Keratinocyte (primary cell): ENCODE measurements around the gene BRINP3. TPM values are rescaled to one million over a fixed set of nuclear protein-coding genes. Genes with fewer than 3 reads are reported as not detected.

Experiments used
- DNase-seq: peaks from one replicate; pipeline ENCODE4 v3.0.0-alpha.2; 2011; ENCODE audit warnings: low read depth, missing footprints, low spot score
- FAIRE-seq: peaks from 2 replicates; lab custom pipeline; 2011; peaks lifted over from hg19 to GRCh38; lab: Jason Lieb, UNC
- H2AFZ ChIP-seq: 2 replicates; pipeline ENCODE4 v1.6.0; 2012; ENCODE audit warnings: low read length, control low read depth, inconsistent platforms; ENCODE audit not compliant: control insufficient read depth
- H3K27ac ChIP-seq: 2 replicates; pipeline ENCODE4 v1.5.1; 2011; ENCODE audit warnings: low read length; ENCODE audit not compliant: control insufficient read depth, insufficient read depth
- H3K27me3 ChIP-seq: 3 replicates; pipeline ENCODE4 v1.6.0; 2011; ENCODE audit warnings: low read length; ENCODE audit not compliant: control insufficient read depth, insufficient read depth; ENCODE audit errors: extremely low read depth
- H3K36me3 ChIP-seq, 2 experiments: 2 replicates in 1 of 2; 3 replicates in 1 of 2; pipeline ENCODE4 v1.5.1; 2011; ENCODE audit warnings: low read length in 2 of 2, mild to moderate bottlenecking in 1 of 2; ENCODE audit not compliant: control insufficient read depth in 2 of 2, insufficient read depth in 2 of 2; ENCODE audit errors: extremely low read depth in 1 of 2
- H3K4me1 ChIP-seq: 3 replicates; pipeline ENCODE4 v1.5.1; 2011; ENCODE audit warnings: low read length; ENCODE audit not compliant: control insufficient read depth, insufficient read depth; ENCODE audit errors: extremely low read depth
- H3K4me2 ChIP-seq: 3 replicates; pipeline ENCODE4 v1.6.0; 2011; ENCODE audit warnings: low read depth, low read length; ENCODE audit not compliant: control insufficient read depth, insufficient read depth; ENCODE audit errors: extremely low read depth
- H3K4me3 ChIP-seq, 3 experiments: fragments of 200-600 bp in 1 of 3; sonication (generic) in 1 of 3; 2 replicates in 2 of 3; 3 replicates in 1 of 3; pipeline ENCODE4 v1.5.1; 2011 to 2016; ENCODE audit warnings: low read length in 3 of 3, mild to moderate bottlenecking in 3 of 3, control low read depth in 2 of 3, inconsistent platforms in 1 of 3, low read depth in 1 of 3, mixed read lengths in 1 of 3, mixed run types in 1 of 3, moderate library complexity in 1 of 3; ENCODE audit not compliant: control insufficient read depth in 2 of 3, insufficient read depth in 2 of 3; ENCODE audit errors: extremely low read depth in 1 of 3
- H3K79me2 ChIP-seq: 2 replicates; pipeline ENCODE4 v1.6.0; 2012; ENCODE audit warnings: low read length; ENCODE audit not compliant: control insufficient read depth, insufficient read depth
- H3K9ac ChIP-seq: 3 replicates; pipeline ENCODE4 v1.6.0; 2011; ENCODE audit warnings: low read length; ENCODE audit not compliant: control insufficient read depth, insufficient read depth; ENCODE audit errors: extremely low read depth
- H3K9me1 ChIP-seq: 3 replicates; pipeline ENCODE4 v1.6.0; 2011; ENCODE audit warnings: low read length; ENCODE audit not compliant: control insufficient read depth, insufficient read depth; ENCODE audit errors: extremely low read depth
- H3K9me3 ChIP-seq: 2 replicates; pipeline ENCODE4 v1.5.1; 2012; ENCODE audit warnings: low read depth, low read length; ENCODE audit not compliant: control insufficient read depth
- H4K20me1 ChIP-seq: 3 replicates; pipeline ENCODE4 v1.6.0; 2011; ENCODE audit warnings: low read length; ENCODE audit not compliant: control insufficient read depth, insufficient read depth; ENCODE audit errors: extremely low read depth
- EZH2 ChIP-seq: IDR thresholded peaks from one replicate; pipeline ENCODE4 v1.6.1; 2012; ENCODE audit warnings: inconsistent platforms, mild to moderate bottlenecking, low read length, moderate library complexity
- dilution Hi-C: fragments of 300-500 bp; cut with MboI; formaldehyde crosslinking; loops from one replicate; pipeline ENCODE4 v1.7.0; 2020; ENCODE audit warnings: low sequenced_read_pairs; ENCODE audit not compliant: extremely low pct_ligation_motif_present
- polyA plus RNA-seq, 5 experiments: library from polyadenylated mRNA; depleted of rRNA in 3 of 5; stranded (reverse) in 3 of 5; stranded (forward) in 1 of 5; unstranded in 1 of 5; fragments of >200 nt; gene quantifications; 1 replicate in 1 of 5; 2 replicates in 3 of 5; 3 replicates in 1 of 5; pipeline versions ENCODE4 v1.2.1 to v1.2.3, GENCODE V29; 2011 to 2012; ENCODE audit warnings: missing spikeins in 2 of 5, low read depth in 1 of 5, low replicate concordance in 1 of 5
- TF ChIP-seq, protein P1 (sequence below), 3 experiments: IDR thresholded peaks in 1 of 3; conservative IDR thresholded peaks in 1 of 3; optimal IDR thresholded peaks in 1 of 3; 2 replicates in 2 of 3; 3 replicates in 1 of 3; pipeline versions ENCODE3 to v1.5.1; 2011; ENCODE audit warnings: low read length in 3 of 3, mild to moderate bottlenecking in 3 of 3, moderate library complexity in 2 of 3, control low read depth in 1 of 3, inconsistent platforms in 1 of 3; ENCODE audit not compliant: insufficient read depth in 2 of 3; ENCODE audit errors: extremely low read depth in 1 of 3

BRINP3 gene
- polyA plus RNA-seq, 1 donor (not counting 4 experiments of a cell fraction or from before 2014, with no cell fraction given) = not detected

- DNase-seq (no peak), FAIRE-seq (no peak)
- H3K9ac ChIP-seq = no peak overlapping the region
- H3K79me2 ChIP-seq = no peaks in the 10 kb centered on the region
- TF ChIP-seq, protein P1, sequence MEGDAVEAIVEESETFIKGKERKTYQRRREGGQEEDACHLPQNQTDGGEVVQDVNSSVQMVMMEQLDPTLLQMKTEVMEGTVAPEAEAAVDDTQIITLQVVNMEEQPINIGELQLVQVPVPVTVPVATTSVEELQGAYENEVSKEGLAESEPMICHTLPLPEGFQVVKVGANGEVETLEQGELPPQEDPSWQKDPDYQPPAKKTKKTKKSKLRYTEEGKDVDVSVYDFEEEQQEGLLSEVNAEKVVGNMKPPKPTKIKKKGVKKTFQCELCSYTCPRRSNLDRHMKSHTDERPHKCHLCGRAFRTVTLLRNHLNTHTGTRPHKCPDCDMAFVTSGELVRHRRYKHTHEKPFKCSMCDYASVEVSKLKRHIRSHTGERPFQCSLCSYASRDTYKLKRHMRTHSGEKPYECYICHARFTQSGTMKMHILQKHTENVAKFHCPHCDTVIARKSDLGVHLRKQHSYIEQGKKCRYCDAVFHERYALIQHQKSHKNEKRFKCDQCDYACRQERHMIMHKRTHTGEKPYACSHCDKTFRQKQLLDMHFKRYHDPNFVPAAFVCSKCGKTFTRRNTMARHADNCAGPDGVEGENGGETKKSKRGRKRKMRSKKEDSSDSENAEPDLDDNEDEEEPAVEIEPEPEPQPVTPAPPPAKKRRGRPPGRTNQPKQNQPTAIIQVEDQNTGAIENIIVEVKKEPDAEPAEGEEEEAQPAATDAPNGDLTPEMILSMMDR (optimal IDR thresholded peaks at IDR 0.05 in 1 of 3, IDR thresholded peaks at IDR 0.05 in 1 of 3, conservative IDR thresholded peaks at IDR 0.05 in 1 of 3; ENCODE audit: extremely low read depth in 1 of 3, insufficient read depth in 2 of 3, low read length in 3 of 3) = no peak
- TF ChIP-seq EZH2 = no peak
- H3K4me2 ChIP-seq = no peak overlapping the region
- no peaks in the 10 kb centered on the region for H3K36me3 ChIP-seq
- H3K27ac ChIP-seq = no peak overlapping the region
- H3K4me3 ChIP-seq = no peak overlapping the region
- H3K27me3 ChIP-seq = no peaks in the 10 kb centered on the region
- no peak overlapping the region for H2AFZ ChIP-seq
- no peaks in the 10 kb centered on the region for H3K9me3 ChIP-seq
- no peaks in the 10 kb centered on the region for H4K20me1 ChIP-seq
- H3K9me1 ChIP-seq = no peaks in the 10 kb centered on the region
- H3K4me1 ChIP-seq = no peaks in the 10 kb centered on the region
- dilution Hi-C loops = no loop called here
Observed at GRCh38 chr1:190344454-190344853, 133.2 kb downstream of the BRINP3 start.

DNA sequence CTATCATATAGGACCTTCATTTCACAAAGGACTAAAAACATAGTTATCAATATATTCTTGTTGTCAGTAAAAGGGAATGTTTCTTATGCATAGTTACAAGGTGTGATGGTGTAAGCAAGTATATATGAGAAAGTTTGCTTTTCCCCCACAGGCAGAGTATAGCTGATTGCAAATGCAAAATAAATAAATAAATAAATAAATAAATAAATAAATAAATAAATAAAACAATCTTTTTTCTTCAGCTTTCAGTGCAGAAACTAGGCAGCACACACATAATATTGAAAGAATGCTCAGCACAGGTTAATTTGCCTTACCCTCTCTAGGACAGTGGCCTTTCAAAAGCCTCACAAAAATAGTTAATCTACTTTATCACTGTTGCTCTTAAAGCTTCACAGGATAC, 138.8 kb downstream of the BRINP3 start:
- no peaks in the 10 kb centered on the region for H4K20me1 ChIP-seq
- H2AFZ ChIP-seq = no peak overlapping the region
- no peak overlapping the region for H3K9ac ChIP-seq
- H3K4me2 ChIP-seq = no peak overlapping the region
- TF ChIP-seq, protein P1 (optimal IDR thresholded peaks at IDR 0.05 in 1 of 3, IDR thresholded peaks at IDR 0.05 in 1 of 3, conservative IDR thresholded peaks at IDR 0.05 in 1 of 3; ENCODE audit: extremely low read depth in 1 of 3, insufficient read depth in 2 of 3, low read length in 3 of 3) = no peak
- TF ChIP-seq EZH2 = no peak
- H3K79me2 ChIP-seq = no peaks in the 10 kb centered on the region
- no peak overlapping the region for H3K27ac ChIP-seq
- FAIRE-seq = no peak
- H3K9me3 ChIP-seq = no peaks in the 10 kb centered on the region
- no peaks in the 10 kb centered on the region for H3K27me3 ChIP-seq
- no peak overlapping the region for H3K4me3 ChIP-seq
- no peaks in the 10 kb centered on the region for H3K4me1 ChIP-seq
- no peak for DNase-seq
- H3K36me3 ChIP-seq = no peaks in the 10 kb centered on the region
- H3K9me1 ChIP-seq = no peaks in the 10 kb centered on the region
- dilution Hi-C loops = no loop called here
